ENCODE data around the gene LCOR.

The LCOR gene

GRCh38 chr10:96968682-96969423 lies 136.8 kb downstream of the LCOR start:
- no peak for DNase-seq (ENCODE audit: low read depth)
- no peak overlapping the region for H3K4me3 ChIP-seq (ENCODE audit: low read depth, low read length)
- TF ChIP-seq POLR2A (IDR thresholded peaks at IDR 0.05; ENCODE audit: extremely low read depth, insufficient read length) (no peak), MAX (IDR thresholded peaks at IDR 0.05; ENCODE audit: low read depth, low read length) (no peak), CTCF (IDR thresholded peaks at IDR 0.05; ENCODE audit: low read depth, low read length) (no peak), MYC (IDR thresholded peaks at IDR 0.05; ENCODE audit: low read depth, low read length) (no peak)

GRCh38 chr10:96971324-96971723 lies 139.2 kb downstream of the LCOR start:
- TF ChIP-seq POLR2A (IDR thresholded peaks at IDR 0.05; ENCODE audit: extremely low read depth, insufficient read length) (no peak), MAX (IDR thresholded peaks at IDR 0.05; ENCODE audit: low read depth, low read length) (no peak), CTCF (IDR thresholded peaks at IDR 0.05; ENCODE audit: low read depth, low read length) (no peak), MYC (IDR thresholded peaks at IDR 0.05; ENCODE audit: low read depth, low read length) (no peak)

GRCh38 chr10:96972264-96972663 lies 140.2 kb downstream of the LCOR start:
- DNase-seq (ENCODE audit: low read depth): no peak

More at GRCh38 chr10:96971324-96971723, 139.2 kb downstream of the LCOR start:
- DNase-seq (ENCODE audit: low read depth): no peak
- H3K4me3 ChIP-seq (ENCODE audit: low read depth, low read length): no peak overlapping the region

GRCh38 chr10:96973809-96974747 lies 142.0 kb downstream of the LCOR start:
- TF ChIP-seq MYC (IDR thresholded peaks at IDR 0.05; ENCODE audit: low read depth, low read length) (no peak), CTCF (IDR thresholded peaks at IDR 0.05; ENCODE audit: low read depth, low read length) (no peak), POLR2A (IDR thresholded peaks at IDR 0.05; ENCODE audit: extremely low read depth, insufficient read length) (no peak), MAX (IDR thresholded peaks at IDR 0.05; ENCODE audit: low read depth, low read length) (no peak)

More at GRCh38 chr10:96972264-96972663, 140.2 kb downstream of the LCOR start:
- TF ChIP-seq MAX (IDR thresholded peaks at IDR 0.05; ENCODE audit: low read depth, low read length): no peak
- no peak for TF ChIP-seq POLR2A (IDR thresholded peaks at IDR 0.05; ENCODE audit: extremely low read depth, insufficient read length)
- TF ChIP-seq CTCF (IDR thresholded peaks at IDR 0.05; ENCODE audit: low read depth, low read length): no peak
- TF ChIP-seq MYC (IDR thresholded peaks at IDR 0.05; ENCODE audit: low read depth, low read length): no peak
- H3K4me3 ChIP-seq (ENCODE audit: low read depth, low read length): no peak overlapping the region

GRCh38 chr10:96975136-96975535 lies 143.0 kb downstream of the LCOR start:
- DNase-seq (ENCODE audit: low read depth): no peak
- TF ChIP-seq POLR2A (IDR thresholded peaks at IDR 0.05; ENCODE audit: extremely low read depth, insufficient read length) (no peak), MAX (IDR thresholded peaks at IDR 0.05; ENCODE audit: low read depth, low read length) (no peak), CTCF (IDR thresholded peaks at IDR 0.05; ENCODE audit: low read depth, low read length) (no peak), MYC (IDR thresholded peaks at IDR 0.05; ENCODE audit: low read depth, low read length) (no peak)
- H3K4me3 ChIP-seq (ENCODE audit: low read depth, low read length): no peak overlapping the region

More at GRCh38 chr10:96973809-96974747, 142.0 kb downstream of the LCOR start:
- no peak overlapping the region for H3K4me3 ChIP-seq (ENCODE audit: low read depth, low read length)
- DNase-seq (ENCODE audit: low read depth): no peak

All from NB4 (cell line).